Medulla oblongata (tissue), 1 donor: ENCODE measurements around the gene KMT2E.
"Not testable (repeated sequence)": the region's sequence is repeated elsewhere in the genome, so short reads cannot be mapped to it uniquely, and the experiment has no call there.

ENCODE experiments used
- DNase-seq: peaks from one replicate; pipeline ENCODE4 v3.0.0-alpha.2; 2015; ENCODE audit errors: extremely low spot score

Gene KMT2E, protein sequence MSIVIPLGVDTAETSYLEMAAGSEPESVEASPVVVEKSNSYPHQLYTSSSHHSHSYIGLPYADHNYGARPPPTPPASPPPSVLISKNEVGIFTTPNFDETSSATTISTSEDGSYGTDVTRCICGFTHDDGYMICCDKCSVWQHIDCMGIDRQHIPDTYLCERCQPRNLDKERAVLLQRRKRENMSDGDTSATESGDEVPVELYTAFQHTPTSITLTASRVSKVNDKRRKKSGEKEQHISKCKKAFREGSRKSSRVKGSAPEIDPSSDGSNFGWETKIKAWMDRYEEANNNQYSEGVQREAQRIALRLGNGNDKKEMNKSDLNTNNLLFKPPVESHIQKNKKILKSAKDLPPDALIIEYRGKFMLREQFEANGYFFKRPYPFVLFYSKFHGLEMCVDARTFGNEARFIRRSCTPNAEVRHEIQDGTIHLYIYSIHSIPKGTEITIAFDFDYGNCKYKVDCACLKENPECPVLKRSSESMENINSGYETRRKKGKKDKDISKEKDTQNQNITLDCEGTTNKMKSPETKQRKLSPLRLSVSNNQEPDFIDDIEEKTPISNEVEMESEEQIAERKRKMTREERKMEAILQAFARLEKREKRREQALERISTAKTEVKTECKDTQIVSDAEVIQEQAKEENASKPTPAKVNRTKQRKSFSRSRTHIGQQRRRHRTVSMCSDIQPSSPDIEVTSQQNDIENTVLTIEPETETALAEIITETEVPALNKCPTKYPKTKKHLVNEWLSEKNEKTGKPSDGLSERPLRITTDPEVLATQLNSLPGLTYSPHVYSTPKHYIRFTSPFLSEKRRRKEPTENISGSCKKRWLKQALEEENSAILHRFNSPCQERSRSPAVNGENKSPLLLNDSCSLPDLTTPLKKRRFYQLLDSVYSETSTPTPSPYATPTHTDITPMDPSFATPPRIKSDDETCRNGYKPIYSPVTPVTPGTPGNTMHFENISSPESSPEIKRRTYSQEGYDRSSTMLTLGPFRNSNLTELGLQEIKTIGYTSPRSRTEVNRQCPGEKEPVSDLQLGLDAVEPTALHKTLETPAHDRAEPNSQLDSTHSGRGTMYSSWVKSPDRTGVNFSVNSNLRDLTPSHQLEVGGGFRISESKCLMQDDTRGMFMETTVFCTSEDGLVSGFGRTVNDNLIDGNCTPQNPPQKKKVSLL (N-terminal part only)

DNA sequence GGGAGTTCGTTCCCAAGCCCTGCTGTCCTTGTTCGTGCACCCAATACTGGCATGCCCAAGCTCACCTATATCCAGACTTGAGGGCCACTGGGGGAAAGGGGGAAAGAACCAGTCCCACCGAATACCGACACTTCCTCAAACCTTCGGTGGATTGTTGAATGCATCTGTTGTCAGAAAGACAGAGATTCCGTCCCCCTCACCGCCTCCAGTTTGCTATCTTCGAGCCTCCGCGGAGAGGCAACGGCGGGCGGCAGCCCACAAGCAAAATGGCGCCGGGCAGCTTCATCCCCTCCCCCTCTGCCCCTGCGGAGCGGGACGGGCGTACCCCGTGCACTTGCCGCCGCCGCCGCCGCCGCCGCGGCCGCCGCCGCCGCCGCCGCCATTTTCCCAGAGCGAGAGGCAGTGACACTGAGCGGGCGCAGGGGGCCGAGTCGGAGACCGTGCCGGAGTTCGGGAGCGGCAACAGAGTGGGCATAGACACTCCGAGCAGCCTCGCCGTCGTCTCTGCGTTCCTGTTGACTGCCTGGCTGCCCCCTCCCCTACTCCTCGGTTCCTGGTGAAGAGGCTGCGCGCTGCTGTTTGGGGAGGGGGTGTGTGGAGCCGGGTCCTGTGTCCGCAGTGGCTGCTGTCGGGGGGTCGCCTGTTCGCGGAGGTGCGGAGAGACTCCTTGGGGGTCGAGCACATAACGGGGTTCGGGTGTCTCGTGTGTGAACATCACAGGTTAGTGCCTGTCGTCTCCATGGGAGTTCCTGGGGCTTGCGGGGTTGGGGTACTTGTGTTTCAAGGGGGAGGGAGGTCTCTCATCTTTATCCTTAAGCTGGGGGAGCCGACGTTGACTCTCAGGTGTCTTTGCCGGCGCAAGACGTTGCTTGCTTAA is at the start of gene KMT2E:
TSS of gene KMT2E (plus strand) at position 390 of the 877 bp plus-strand sequence. CDS start 26,748 bp downstream, outside the sequence.
- DNase-seq, result peak; percentile 88

DNA sequence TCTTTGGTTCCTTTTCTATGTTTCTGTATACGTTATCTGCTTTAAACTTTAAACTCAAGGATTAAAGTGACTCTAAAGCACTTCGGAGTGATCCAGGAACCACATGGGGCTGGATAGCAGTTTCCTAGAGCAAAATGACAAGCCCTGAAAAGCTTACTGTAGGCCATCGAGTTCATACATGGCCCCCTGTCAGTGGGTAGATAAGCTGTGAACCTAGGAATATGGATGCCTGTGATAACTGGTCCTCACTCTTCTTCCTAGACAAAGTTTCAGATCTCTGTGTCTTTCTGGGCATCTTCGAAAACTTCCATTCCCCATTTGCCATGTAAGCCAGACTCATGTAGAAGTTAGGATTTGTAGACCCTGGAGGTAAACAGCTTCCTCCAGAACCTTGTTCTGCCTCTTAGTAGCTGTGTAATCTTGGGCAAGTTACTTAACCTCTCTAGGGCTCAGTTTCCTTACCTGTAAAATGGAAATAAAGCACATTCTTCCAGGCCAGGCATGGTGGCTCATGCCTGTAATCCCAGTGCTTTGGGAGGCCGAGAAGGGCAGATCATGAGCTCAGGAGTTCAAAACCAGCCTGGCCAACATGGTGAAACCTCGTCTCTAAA is 49.3 kb upstream of the KMT2E start:
- DNase-seq, result no peak

DNA sequence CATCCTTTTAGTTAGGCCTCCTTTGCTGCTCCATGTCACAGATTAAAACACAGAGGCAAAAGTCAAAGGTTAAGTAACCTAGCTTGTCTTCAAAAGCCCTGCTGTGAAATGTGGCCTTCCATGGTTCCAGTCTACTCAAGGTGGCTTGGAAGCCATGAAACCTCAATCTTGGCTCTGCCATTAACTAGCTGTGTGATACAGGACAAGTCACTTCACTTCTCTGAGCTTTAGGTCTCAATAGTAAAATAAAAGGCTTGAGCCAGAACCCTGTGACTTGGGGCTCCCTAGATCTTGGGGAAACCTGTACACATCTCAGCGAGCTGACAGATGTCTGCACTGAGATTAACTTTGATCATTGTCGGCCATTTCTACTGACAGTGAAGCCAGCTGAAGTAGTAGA is 48.0 kb upstream of the KMT2E start:
- DNase-seq, result no peak

DNA sequence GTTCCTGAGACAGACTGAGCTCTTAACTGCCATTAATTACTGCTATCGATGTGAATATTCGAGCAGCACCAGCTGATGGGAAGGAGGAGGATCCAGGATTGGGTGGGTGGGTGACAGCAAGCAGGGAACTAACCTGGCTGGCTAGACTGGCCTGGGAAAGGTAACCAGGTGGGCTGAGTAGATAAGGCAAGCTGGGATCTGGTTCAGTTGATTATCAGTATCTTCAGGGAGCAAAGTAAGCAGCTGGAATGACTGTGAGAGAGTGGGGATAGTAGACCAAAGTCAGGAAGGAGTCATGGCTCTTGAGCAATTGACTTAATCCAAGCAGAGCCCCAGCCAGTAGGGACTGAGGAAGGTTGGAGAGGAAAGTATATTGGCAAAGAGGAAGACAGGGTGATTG is 46.9 kb upstream of the KMT2E start:
- DNase-seq, result no peak

DNA sequence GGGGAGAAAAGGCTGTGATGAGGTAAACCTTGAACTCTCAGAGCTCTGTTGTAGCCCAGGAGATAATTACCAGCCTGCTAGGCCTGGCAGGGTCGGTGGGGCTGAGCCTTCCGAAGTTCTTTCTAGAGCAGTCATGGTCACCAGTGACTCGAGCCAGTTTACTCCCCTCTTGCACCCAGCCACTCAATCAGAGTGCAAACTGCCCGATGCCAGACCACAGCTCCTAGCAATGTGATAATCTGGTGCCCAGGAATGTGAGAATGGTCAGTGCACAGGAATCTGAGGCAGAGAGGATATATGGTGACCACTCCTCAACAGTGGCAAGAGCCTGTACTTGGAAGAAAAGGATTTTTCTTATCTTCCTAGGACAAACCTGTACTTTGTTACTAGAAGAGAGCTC is 46.4 kb upstream of the KMT2E start:
- DNase-seq, result no peak

DNA sequence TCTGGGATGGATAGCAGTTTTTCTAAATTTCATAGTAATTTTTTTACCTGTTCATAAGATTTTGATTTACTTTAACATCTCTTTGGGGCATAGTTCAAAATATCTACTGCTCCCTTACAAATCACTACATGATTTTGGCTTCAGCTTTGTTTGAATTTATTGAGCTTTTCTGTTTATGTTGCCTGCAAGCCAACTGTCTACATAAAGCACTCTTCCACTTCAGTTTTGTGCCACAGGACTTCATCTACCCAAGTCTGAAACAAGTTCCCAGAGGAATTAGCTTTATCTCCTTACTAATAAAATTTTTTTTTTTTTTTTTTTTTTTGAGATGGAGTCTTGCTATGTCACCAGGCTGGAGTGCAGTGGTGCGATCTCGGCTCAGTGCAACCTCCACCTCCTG is 45.4 kb upstream of the KMT2E start:
- DNase-seq, result no peak

DNA sequence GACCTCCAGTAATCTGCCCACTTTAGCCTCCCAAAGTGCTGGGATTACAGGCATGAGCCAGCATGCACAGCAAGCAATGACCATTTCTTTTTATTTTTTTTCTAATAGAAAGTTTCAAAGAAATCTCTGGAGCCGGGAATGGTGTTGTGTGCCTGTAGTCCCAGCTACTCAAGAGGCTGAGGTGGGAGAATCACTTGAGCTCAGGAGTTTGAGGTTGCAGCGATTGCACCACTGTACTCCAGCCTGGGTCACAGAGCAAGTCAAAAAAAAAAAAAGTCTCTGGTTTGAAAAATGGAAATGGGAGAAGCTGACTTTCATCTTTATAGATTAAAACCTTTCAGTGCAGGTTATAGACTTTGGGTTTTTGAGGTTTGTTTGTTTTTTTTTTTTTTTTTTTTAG is 44.8 kb upstream of the KMT2E start:
- DNase-seq, result no peak

DNA sequence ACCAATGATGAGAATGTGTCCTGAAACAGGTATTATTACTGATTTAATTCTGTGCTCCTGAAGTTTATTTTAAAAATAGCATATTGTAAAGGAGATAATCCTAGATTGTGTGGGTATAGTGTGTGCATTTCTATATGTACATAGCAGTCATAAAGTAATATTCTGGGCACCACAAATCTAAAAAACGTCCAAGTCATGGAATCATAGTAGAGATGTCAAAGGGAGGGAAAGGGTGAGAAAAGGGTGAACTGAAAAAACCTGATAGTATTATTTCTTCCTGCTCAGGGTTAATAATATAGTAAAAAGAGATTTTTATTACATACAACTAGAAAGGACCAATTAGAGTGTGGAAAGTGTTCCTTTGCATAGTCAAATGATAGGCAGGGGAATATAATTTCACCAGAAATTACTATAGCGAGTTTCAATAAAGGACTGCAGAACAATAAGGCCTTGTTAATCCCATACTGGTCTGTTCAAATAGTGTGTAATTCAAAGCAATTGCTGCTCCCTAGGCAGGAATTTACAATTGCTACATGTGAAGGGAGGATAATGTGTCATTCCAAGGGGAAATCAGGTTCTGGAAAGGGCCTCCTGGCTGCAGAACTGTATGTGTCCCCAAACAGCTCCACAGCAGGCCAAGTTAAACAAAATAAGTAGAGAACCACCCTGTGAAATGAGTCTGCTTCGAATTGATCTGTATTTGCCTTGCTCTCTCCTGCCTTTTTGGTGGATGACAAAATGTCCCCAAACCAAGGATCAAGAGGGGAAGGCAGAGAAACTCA is 42.5 kb upstream of the KMT2E start:
- DNase-seq, result peak; percentile 53

DNA sequence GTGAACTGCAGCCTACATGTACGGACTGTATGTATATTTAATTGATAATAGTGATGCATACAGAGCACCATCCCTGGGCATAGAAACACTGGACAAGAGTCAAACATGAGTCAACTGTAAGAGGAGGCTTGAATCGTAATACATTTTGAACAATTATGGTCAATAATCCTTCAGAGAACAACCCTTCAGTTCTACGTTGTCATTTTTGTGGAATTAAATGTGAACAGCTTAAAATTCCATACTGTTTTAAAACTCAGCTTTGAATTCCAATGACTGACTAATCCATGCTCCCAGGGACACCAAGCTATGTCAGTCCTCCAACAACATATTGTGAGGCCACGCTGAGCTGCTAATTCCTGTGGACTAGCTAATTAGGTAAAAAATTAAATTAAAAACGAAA is 41.5 kb upstream of the KMT2E start:
- DNase-seq, result no peak

DNA sequence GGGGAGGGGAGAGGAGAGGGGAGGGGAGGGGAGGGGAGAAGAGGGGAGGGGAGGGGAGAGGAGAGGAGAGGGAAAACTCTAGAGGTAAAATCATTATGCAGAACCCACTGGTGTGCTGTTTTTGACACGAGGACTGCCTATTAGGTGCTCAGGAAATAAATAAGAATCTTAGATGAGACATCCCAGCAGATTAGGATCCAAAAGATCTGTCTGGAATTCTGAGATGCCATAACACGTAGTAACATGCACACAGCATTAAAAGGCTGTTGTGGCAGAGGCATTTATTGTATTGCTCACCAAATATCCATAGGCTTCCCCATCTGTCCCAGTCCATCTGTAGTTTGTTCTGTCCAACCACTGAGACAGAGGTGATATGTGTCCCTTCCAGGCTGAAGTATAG is 40.8 kb upstream of the KMT2E start:
- DNase-seq, result no peak

DNA sequence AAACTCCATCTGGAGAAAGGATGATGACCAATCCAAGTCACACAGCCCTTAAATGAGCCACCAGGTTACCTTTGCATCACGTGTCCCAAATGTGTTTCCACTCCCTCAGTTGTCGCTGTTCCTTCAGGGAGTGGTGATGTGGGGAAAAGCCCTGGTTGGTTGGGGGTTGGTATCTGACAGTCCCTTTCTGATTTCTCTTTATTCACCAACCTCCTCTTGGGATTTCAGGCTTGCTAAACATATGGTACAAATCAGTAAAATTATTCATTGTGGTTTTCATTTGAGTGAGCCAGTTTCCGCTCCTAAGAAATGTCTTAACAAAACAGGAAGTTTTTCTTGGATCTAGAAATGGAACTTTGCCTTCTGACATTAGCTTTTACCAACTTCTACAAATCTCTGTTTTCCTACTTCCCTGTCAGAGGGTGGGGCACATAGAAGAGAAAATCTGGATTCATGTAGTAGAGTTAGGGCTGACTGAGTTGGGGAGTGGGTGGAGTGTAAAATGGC is 40.0 kb upstream of the KMT2E start:
- no peak for DNase-seq

DNA sequence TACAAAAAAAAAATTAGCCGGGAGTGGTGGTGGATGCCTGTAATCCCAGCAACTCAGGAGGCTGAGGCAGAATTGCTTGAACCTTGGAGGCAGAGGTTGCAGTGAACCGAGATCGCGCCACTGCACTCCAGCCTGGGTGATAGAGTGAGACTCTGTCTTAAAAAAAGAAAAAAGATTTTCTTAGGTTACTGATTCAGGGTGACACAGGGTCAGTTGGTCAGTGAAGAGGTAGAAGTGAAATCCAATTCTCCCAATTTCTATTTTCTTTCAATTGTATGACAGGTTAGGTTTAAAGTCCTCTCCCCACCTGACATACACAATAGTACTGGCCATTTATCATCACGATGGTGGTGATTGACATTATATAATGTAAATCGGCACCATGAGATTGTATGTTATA is 38.5 kb upstream of the KMT2E start:
- DNase-seq, result not testable (repeated sequence)

DNA sequence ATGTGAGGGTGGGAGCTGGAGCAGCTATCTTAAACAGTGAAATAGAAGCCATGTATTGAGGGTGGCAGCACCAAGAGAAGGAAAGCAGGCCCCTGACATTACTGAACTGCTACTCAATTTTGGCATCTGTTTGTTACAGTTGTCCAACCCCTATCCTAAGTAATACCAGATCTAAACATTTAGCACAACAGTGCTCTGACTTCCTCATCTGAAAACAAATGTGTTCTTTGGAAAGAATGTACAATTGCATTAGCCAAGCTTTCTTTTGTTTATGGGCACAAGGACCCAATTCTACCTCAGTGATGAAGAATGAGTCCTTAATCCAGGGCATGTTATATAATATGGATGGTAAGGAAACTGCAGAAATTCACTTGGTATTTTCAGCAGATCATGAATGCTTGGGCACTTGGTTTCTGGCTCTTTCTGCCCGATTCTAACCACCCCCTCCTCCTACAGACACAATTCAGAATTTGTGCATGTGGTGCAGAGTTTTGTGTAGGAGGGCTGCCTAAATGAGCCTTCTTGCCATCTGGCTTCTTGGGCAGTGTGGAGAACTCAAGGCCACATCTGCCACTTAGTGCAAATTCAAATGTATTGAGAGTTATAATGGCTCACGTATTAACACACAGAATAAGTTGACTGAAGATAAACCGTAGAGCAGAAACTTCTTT is 36.9 kb upstream of the KMT2E start:
- DNase-seq, result no peak

DNA sequence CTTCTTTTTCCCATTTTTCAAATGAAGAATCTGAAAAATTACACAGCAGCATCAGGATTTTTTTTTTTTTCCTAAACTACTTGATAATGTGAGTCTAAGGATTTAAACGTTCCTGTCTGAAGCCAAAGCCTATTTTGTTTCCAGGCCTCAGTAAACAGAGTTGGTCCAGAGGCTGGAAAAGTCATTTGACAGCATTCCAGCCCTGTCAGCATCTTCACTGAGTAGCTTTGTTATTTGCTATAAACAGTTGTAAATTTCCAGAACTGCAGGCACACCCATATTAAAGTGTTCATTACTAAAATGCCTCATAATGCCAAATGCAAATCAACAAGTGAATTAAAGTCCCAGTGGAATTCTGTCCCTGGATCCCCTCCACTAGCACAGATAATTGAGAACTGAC is 35.5 kb upstream of the KMT2E start:
- peak; percentile 83 for DNase-seq

DNA sequence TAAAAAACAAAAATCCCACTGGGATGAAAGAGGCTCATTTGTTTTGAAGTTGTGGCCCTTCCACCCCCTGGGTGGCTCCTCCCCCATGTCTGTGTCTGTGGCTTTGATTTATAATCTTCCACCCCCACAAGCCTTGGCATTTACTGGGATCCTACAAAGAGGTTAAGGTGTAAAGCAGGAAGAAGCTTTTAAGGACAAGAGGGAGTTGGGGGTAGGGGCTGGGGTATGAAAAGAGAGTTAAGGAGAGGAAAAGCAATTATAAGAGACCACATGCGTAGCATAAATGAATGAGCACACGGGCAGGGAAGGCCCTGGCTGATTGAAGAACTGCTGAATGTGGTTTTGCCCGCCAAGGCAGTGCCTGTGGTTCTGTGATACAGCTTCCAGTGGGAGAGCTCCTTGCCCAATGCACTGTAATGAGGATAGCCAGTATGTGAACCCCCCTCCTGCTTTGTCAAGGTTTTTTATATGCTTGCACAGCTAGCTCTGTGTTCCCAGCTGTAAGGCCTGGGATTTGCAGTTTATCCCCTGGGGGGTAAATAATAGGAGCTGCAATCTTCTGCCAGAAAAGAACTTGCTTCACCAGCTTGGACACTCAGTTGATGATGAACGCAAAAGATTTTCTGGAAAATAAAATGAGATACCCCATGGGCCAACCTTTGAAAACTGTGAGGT is 34.7 kb upstream of the KMT2E start:
- peak; percentile 41 for DNase-seq

DNA sequence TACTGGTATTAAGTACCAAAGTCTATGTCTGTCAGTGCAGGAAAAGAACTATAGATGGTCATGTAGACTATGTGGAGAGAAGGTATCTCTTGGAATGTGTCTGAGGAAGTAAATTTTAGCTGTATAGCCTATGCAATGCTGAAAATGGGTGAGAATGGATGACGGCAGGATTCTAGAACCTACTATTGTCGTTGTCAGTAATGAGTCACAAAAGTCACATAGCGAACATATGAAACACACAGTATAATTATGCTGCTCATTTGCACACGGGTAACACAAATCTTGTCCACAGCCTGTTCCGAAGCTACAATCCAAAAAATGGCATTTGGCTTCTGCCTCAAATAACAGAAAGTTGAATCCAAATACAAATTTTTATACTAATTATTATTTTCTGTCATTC is 33.6 kb upstream of the KMT2E start:
- DNase-seq, result no peak

DNA sequence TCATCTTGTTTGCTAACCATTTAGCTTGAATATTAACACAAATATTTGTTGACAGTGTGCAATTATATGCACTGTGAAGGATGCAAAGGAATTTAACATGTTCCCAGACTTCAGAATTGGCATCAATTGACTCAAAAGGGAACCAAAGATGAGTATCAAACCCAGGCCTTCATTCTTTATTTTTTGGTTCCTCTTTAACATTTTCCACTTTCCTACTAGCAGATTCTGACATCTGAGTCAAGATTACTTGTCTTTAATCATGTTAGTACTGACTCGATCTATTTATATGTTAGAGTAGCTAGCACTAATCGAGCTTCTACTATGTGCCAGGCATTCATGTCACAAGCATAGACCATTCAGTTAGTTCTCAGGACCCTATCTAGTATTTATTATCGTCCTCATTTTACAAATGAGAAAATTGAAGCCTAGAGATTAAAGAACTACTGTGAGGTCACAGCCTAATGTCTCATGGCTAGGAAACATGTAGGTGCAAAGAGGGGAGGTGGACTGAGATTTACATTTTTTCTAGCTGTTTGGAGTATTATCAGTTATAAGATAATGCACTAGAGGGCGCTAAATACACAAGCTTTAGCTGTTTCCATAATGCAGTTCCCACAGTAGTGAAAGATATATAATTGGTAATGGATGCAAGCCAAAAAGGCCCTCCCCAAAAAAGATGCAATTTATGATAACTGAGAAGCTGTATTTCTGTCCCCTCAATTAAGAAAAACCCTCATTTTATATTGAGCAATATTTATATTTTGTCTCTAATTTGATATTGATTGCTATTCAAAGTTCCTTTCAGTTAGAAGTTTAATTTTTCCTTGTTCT is 32.9 kb upstream of the KMT2E start:
- peak; percentile 66 for DNase-seq

DNA sequence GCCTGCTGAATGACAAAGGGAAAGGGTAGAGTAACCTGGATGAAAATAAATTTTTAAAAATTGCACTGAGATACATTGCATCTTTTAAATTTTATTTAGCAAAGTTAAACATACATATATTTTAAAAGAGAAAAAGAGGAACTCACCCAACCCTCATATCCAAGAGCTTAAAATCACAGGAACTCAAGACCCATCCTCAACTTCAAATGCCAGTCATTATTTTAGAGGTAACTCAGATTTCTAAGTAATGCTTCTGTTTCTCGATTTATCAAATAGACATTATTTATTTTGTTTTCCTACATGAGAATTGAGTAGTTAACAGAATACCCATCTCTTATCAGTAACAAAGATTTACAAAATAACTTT is 32.4 kb upstream of the KMT2E start:
- DNase-seq, result no peak
